HepG2 (cell line): ENCODE results near the gene MMD2. TPM values are rescaled to one million over a fixed set of nuclear protein-coding genes. Genes with fewer than 3 reads are reported as not detected.

Experiments used
- ARID4A ChIP-seq: sonication (generic); formaldehyde crosslinking; IDR thresholded peaks from 2 replicates; pipeline ENCODE4 v1.5.0; 2020; ENCODE audit warnings: mild to moderate bottlenecking, missing genetic modification reagents, borderline replicate concordance
- FOXP1 ChIP-seq, 2 experiments: fragments of 450-650 bp in 1 of 2; IDR thresholded peaks; 2 replicates each; pipeline ENCODE4 v1.6.1; 2017 to 2018; ENCODE audit warnings: antibody characterized with exemption in 1 of 2
- HINFP ChIP-seq: sonication (generic); formaldehyde crosslinking; IDR thresholded peaks from 2 replicates; pipeline ENCODE4 v1.4.0; 2020; ENCODE audit warnings: low read depth, mild to moderate bottlenecking, missing genetic modification reagents
- KDM4B ChIP-seq: sonication (generic); formaldehyde crosslinking; IDR thresholded peaks from 2 replicates; pipeline ENCODE4 v1.4.0; 2020; ENCODE audit warnings: missing genetic modification reagents
- MEF2D ChIP-seq: sonication (generic); formaldehyde crosslinking; IDR thresholded peaks from 2 replicates; pipeline ENCODE4 v1.5.1; 2020; ENCODE audit warnings: mild to moderate bottlenecking, missing genetic modification reagents
- SP1 ChIP-seq, 2 experiments: fragments of 450-650 bp in 1 of 2; sonication (generic) in 1 of 2; formaldehyde crosslinking in 1 of 2; IDR thresholded peaks; 2 replicates each; pipeline versions ENCODE4 v1.4.0 to v1.6.1; 2016 to 2020; ENCODE audit warnings: missing genetic modification reagents in 1 of 2
- SP140L ChIP-seq: sonication (generic); formaldehyde crosslinking; IDR thresholded peaks from 2 replicates; pipeline ENCODE4 v1.4.0; 2020; ENCODE audit warnings: missing genetic modification reagents, borderline replicate concordance
- ZBTB44 ChIP-seq: sonication (generic); formaldehyde crosslinking; IDR thresholded peaks from 2 replicates; pipeline ENCODE4 v1.4.0; 2020; ENCODE audit warnings: missing genetic modification reagents
- ZFP36L2 ChIP-seq: sonication (generic); formaldehyde crosslinking; IDR thresholded peaks from 2 replicates; pipeline ENCODE4 v1.4.0; 2020; ENCODE audit warnings: missing genetic modification reagents
- ZNF225 ChIP-seq: sonication (generic); formaldehyde crosslinking; IDR thresholded peaks from 2 replicates; pipeline ENCODE4 v1.4.0; 2020; ENCODE audit warnings: mild to moderate bottlenecking, missing genetic modification reagents
- ZNF33A ChIP-seq: sonication (generic); formaldehyde crosslinking; IDR thresholded peaks from 2 replicates; pipeline ENCODE4 v1.5.1; 2020; ENCODE audit warnings: missing genetic modification reagents, mild to moderate bottlenecking, moderate library complexity, borderline replicate concordance
- ZNF644 ChIP-seq: IDR thresholded peaks from 2 replicates; pipeline ENCODE4 v1.6.1; 2016; ENCODE audit warnings: low read depth
- polyA plus RNA-seq, 8 experiments: library from polyadenylated mRNA; depleted of rRNA in 3 of 8; stranded (reverse) in 7 of 8; unstranded in 1 of 8; fragments of >200 nt; fragmentation: Illumina TruSeq in 4 of 8; extraction: Trizol in 4 of 8; gene quantifications; 2 replicates each; pipeline versions ENCODE4 v1.2.1 to v1.2.3, GENCODE V29; 2011 to 2016; ENCODE audit warnings: low read depth in 4 of 8, missing spikeins in 1 of 8, mixed read lengths in 1 of 8; ENCODE audit not compliant: insufficient read depth in 1 of 8
- total RNA-seq, 5 experiments: library from RNA; depleted of rRNA; stranded (reverse); fragments of >200 nt; fragmentation: Illumina TruSeq; extraction: Trizol; gene quantifications; 2 replicates each; pipeline ENCODE4 v1.2.3, GENCODE V29; 2016; ENCODE audit warnings: low read depth in 1 of 5
- TF ChIP-seq, protein P1 (sequence below): sonication (generic); formaldehyde crosslinking; IDR thresholded peaks from 2 replicates; pipeline ENCODE4 v1.5.1; 2020; ENCODE audit warnings: missing genetic modification reagents, mild to moderate bottlenecking, borderline replicate concordance
- TF ChIP-seq, protein P2 (sequence below): sonication (generic); formaldehyde crosslinking; IDR thresholded peaks from 2 replicates; pipeline ENCODE4 v1.8.0; 2022; ENCODE audit warnings: mild to moderate bottlenecking, missing genetic modification reagents, borderline replicate concordance
- TF ChIP-seq, protein P3 (sequence below): sonication (generic); formaldehyde crosslinking; IDR thresholded peaks from 2 replicates; pipeline ENCODE4 v1.5.0; 2020; ENCODE audit warnings: mild to moderate bottlenecking, missing genetic modification reagents

MMD2 gene
- total and polyA plus RNA-seq, 2 of the 13 experiments (the other 11 are each of a cell fraction or from before 2014, with no cell fraction given): not detected

DNA sequence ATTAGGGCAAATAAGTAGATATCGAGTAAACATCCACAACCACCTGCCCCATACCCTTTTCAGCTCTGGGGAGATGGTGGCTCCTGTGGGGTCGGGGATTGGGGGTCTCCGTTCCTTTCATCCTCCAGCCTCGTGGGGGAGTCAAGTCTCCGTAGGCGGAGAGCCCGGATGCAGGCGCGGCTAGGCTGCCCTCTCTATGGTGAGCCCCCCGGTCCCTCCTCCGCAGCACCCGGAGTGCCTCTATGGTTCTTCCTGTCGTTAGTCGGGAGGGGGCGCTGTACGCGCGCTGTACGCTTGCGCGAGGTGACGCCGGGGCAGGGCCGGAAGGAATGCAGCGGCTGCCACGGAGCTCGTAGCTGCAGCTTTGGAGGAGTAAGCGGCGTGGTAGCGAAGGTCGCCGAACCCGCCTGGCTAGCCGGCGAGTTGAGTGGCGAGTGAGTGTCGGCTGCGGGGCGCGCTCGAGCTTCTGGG is 14.8 kb upstream of the MMD2 start (continued):
- TF ChIP-seq ARID4A (CRISPR knock-in tag): peak; percentile 74; the same call in 1 of the 2 replicates
- TF ChIP-seq, protein P1, sequence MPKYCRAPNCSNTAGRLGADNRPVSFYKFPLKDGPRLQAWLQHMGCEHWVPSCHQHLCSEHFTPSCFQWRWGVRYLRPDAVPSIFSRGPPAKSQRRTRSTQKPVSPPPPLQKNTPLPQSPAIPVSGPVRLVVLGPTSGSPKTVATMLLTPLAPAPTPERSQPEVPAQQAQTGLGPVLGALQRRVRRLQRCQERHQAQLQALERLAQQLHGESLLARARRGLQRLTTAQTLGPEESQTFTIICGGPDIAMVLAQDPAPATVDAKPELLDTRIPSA (CRISPR knock-in tag): no peak
- TF ChIP-seq, protein P2, sequence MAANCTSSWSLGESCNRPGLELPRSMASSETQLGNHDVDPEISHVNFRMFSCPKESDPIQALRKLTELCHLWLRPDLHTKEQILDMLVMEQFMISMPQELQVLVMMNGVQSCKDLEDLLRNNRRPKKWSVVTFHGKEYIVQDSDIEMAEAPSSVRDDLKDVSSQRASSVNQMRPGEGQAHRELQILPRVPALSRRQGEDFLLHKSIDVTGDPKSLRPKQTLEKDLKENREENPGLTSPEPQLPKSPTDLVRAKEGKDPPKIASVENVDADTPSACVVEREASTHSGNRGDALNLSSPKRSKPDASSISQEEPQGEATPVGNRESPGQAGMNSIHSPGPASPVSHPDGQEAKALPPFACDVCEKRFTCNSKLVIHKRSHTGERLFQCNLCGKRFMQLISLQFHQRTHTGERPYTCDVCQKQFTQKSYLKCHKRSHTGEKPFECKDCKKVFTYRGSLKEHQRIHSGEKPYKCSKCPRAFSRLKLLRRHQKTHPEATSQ (CRISPR knock-in tag): peak; percentile 92; the same call in 1 of the 2 replicates
- TF ChIP-seq HINFP (CRISPR knock-in tag): no peak
- no peak for TF ChIP-seq ZNF225 (CRISPR knock-in tag)
- 0 out of 2 replicates have a peak, but pooled peaks have one; percentile 34 for TF ChIP-seq ZNF644 (CRISPR knock-in tag)
- 0 out of 2 replicates have a peak, but pooled peaks have one; percentile 18 for TF ChIP-seq ZBTB44 (CRISPR knock-in tag)
- TF ChIP-seq FOXP1 (IDR thresholded peaks at IDR 0.05): no peak
- TF ChIP-seq FOXP1 (CRISPR knock-in tag; IDR thresholded peaks at IDR 0.05): no peak
- no peak for TF ChIP-seq SP1 (IDR thresholded peaks at IDR 0.05)
- peak; percentile 35 for TF ChIP-seq SP1 (CRISPR knock-in tag; IDR thresholded peaks at IDR 0.05)
- TF ChIP-seq ZFP36L2 (CRISPR knock-in tag): no peak
- TF ChIP-seq MEF2D (CRISPR knock-in tag): no peak
- 0 out of 2 replicates have a peak, but pooled peaks have one; percentile 52 for TF ChIP-seq KDM4B (CRISPR knock-in tag)
- TF ChIP-seq SP140L (CRISPR knock-in tag): no peak
- no peak for TF ChIP-seq ZNF33A (CRISPR knock-in tag)
- TF ChIP-seq, protein P3, sequence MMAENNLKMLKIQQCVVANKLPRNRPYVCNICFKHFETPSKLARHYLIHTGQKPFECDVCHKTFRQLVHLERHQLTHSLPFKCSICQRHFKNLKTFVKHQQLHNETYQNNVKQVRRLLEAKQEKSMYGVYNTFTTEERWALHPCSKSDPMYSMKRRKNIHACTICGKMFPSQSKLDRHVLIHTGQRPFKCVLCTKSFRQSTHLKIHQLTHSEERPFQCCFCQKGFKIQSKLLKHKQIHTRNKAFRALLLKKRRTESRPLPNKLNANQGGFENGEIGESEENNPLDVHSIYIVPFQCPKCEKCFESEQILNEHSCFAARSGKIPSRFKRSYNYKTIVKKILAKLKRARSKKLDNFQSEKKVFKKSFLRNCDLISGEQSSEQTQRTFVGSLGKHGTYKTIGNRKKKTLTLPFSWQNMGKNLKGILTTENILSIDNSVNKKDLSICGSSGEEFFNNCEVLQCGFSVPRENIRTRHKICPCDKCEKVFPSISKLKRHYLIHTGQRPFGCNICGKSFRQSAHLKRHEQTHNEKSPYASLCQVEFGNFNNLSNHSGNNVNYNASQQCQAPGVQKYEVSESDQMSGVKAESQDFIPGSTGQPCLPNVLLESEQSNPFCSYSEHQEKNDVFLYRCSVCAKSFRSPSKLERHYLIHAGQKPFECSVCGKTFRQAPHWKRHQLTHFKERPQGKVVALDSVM (CRISPR knock-in tag): no peak
